Cardiac muscle cell (in vitro differentiated cells and primary cell): ENCODE data around the gene LAMB4. TPM values are rescaled to one million over a fixed set of nuclear protein-coding genes. Genes with fewer than 3 reads are reported as not detected.

Experiments
- DNase-seq, 2 donors: peaks; one replicate each; pipeline versions ENCODE4 v3.0.0 to v3.0.0-alpha.2; 2010 to 2017; ENCODE audit warnings: low read depth in 1 of 2, low spot score in 1 of 2
- H3K27ac ChIP-seq: fragments of 200-600 bp; sonication (generic); 2 replicates; pipeline ENCODE4 v1.5.1; 2016
- H3K27me3 ChIP-seq: fragments of 200-600 bp; sonication (generic); 2 replicates; pipeline ENCODE4 v1.6.0; 2016; ENCODE audit warnings: control low read depth
- H3K36me3 ChIP-seq: fragments of 200-600 bp; sonication (generic); 2 replicates; pipeline ENCODE4 v1.5.1; 2016; ENCODE audit warnings: control low read depth
- H3K4me1 ChIP-seq: fragments of 200-600 bp; sonication (generic); 2 replicates; pipeline ENCODE4 v1.8.1; 2017; ENCODE audit warnings: low read depth, mild to moderate bottlenecking, mixed run types
- H3K4me3 ChIP-seq: fragments of 200-600 bp; sonication (generic); 2 replicates; pipeline ENCODE4 v1.5.1; 2016; ENCODE audit warnings: mild to moderate bottlenecking
- H3K9me3 ChIP-seq: fragments of 200-600 bp; sonication (generic); 2 replicates; pipeline ENCODE4 v1.5.1; 2017; ENCODE audit warnings: low read depth, mild to moderate bottlenecking, control low read depth
- polyA plus RNA-seq: library from polyadenylated mRNA; unstranded; fragments of >200 nt; fragmentation: Nextera tagmentation; extraction: Ambion mirVana; gene quantifications from 2 replicates; pipeline ENCODE4 v1.2.1, GENCODE V29; 2016
- total RNA-seq: library from RNA; depleted of rRNA; stranded (reverse); fragments of >200 nt; gene quantifications from 2 replicates; pipeline ENCODE4 v1.2.3, GENCODE V29; 2016
- TF ChIP-seq, protein P1 (sequence below): IDR thresholded peaks from 2 replicates; pipeline ENCODE4 v1.5.1; 2012; ENCODE audit warnings: low read depth, mild to moderate bottlenecking, low read length

Gene LAMB4
- total and polyA plus RNA-seq, 2 experiments from 2014 or later = not detected

DNA sequence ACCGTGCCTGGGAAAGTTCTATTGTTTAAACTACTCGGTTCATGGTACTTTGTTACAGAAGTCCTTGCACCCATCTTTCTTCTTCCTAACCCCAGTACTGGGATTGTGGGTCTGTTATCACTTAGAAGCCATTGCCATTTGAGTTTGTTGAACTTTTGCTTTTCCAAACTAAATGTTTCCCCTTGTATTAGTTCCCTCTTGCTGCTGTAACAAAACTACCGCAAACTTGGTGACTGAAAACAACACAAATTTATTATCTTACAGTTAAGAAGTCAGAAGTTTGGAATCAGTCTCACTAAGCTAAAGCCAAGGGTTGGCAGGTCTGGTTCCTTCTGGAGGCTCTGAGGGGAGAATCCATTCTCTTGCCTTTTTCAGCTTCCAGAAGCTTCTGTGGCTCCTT lies 6.9 kb upstream of the LAMB4 start:
- Histone ChIP-seq H3K4me1 (no peaks in the 10 kb centered on the region), H3K27me3 (no peaks in the 10 kb centered on the region), H3K9me3 (no peaks in the 10 kb centered on the region), H3K36me3 (no peaks in the 10 kb centered on the region), H3K4me3 (no peak overlapping the region), H3K27ac (no peak overlapping the region)
- DNase-seq = no peak
- TF ChIP-seq, protein P1, sequence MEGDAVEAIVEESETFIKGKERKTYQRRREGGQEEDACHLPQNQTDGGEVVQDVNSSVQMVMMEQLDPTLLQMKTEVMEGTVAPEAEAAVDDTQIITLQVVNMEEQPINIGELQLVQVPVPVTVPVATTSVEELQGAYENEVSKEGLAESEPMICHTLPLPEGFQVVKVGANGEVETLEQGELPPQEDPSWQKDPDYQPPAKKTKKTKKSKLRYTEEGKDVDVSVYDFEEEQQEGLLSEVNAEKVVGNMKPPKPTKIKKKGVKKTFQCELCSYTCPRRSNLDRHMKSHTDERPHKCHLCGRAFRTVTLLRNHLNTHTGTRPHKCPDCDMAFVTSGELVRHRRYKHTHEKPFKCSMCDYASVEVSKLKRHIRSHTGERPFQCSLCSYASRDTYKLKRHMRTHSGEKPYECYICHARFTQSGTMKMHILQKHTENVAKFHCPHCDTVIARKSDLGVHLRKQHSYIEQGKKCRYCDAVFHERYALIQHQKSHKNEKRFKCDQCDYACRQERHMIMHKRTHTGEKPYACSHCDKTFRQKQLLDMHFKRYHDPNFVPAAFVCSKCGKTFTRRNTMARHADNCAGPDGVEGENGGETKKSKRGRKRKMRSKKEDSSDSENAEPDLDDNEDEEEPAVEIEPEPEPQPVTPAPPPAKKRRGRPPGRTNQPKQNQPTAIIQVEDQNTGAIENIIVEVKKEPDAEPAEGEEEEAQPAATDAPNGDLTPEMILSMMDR = no peak

DNA sequence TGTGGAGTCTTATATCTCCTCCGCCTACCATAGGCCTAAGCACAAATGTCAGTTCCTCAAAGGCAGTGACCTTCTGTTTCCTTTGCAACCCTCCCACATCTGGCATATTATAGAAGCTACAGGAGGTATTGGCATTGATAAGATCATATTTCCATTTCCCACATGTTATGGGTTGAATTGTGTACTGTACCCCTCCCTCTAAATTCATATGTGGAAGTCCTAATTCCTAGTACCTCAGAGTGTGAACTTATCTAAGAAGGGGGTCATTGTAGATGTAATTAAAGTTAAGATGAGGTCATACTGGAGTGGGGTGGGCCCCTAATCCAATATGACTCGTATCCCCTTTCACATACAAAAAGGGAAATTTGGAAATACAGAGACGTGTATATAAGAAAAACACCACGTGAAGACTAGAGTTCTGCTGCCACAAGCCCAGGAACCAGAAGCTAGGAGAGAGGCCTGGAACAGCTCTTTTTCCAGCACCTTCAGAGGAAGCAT lies 6.1 kb upstream of the LAMB4 start:
- H3K27ac ChIP-seq = no peak overlapping the region
- TF ChIP-seq, protein P1 = no peak
- DNase-seq = no peak

DNA sequence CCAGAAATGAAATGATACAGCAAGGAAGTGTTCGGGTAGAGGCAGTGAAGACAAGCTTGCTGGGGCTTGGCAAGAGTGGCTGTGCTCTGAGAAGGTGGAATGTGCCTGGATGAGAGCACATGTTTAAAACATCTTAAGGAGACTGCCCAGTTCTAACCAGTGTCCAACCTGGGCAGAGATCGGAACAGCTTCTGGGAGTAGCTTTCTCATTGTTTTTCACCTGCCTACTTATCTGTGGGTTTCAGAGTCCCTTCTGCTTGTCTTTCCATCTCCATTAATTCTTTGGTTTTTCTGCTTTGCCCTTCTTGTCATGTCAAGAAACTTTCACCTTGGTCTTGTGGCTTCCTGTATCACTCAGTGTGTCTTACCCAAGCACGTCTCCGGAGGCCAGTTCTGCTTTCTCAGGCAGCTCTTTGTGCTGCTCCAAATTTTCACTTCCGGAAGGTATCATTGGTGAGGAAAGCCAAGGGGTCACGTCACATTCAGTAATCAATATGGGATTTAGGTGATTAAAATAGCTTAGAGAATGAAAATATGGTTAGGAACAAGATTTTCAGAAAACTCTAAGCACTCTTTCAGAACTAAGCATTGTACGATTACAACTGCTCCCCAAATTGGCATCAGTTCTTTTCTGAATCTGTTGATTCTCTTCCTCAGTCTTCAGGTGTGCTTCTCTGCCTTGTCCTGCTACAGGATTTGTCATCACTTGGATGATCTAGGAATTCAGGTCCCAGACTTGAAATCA lies 5.5 kb upstream of the LAMB4 start:
- Histone ChIP-seq H3K36me3 (no peaks in the 10 kb centered on the region), H3K27me3 (no peaks in the 10 kb centered on the region), H3K27ac (no peak overlapping the region), H3K9me3 (no peaks in the 10 kb centered on the region), H3K4me1 (no peaks in the 10 kb centered on the region), H3K4me3 (no peak overlapping the region)
- DNase-seq = no peak
- TF ChIP-seq, protein P1 = no peak

More for the DNA sequence above, 6.1 kb upstream of the LAMB4 start:
- Histone ChIP-seq H3K36me3 (no peaks in the 10 kb centered on the region), H3K4me1 (no peaks in the 10 kb centered on the region), H3K27me3 (no peaks in the 10 kb centered on the region), H3K9me3 (no peaks in the 10 kb centered on the region), H3K4me3 (no peak overlapping the region)

DNA sequence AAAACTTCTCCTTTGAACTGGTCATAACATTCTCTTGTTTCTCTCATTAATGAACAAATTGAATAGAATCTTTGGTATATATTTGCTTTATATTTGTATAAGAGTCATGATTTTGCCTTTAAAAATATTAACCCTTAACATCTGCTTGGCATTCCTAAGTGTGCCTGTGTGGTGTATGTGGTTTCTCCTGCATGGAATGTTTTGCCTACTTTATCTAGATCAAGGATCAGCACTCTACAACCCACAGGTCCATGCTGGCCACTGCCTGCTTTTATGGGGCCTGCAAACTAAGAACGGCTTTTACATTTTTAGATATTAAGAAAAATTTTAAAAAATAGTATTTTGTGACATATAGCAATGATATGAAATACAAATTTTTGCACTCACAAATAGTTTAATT lies 4.3 kb upstream of the LAMB4 start:
- TF ChIP-seq, protein P1 = no peak
- Histone ChIP-seq H3K27me3 (no peaks in the 10 kb centered on the region), H3K27ac (no peak overlapping the region), H3K9me3 (no peaks in the 10 kb centered on the region), H3K36me3 (no peaks in the 10 kb centered on the region), H3K4me1 (no peaks in the 10 kb centered on the region), H3K4me3 (no peak overlapping the region)
- no peak for DNase-seq

GRCh38 chr7:108132551-108133265 lies 2.5 kb upstream of the LAMB4 start:
- Histone ChIP-seq H3K27me3 (no peaks in the 10 kb centered on the region), H3K9me3 (no peaks in the 10 kb centered on the region), H3K36me3 (no peaks in the 10 kb centered on the region), H3K27ac (no peak overlapping the region), H3K4me3 (no peak overlapping the region), H3K4me1 (no peaks in the 10 kb centered on the region)
- TF ChIP-seq, protein P1 = no peak
- DNase-seq = no peak
